Measurements from ENCODE around the gene FBLN1.
"Not testable (repeated sequence)": the region's sequence is repeated elsewhere in the genome, so short reads cannot be mapped to it uniquely, and the experiment has no call there.

FBLN1 gene

GRCh38 chr22:45612940-45613339 is 110.3 kb downstream of the FBLN1 start:
- H3K4me1 Mint-ChIP-seq, result peaks cover 24% of the 10 kb centered on the region
- H3K9me3 Mint-ChIP-seq, result peaks cover 7% of the 10 kb centered on the region
- H3K27me3 Mint-ChIP-seq (ENCODE audit: low read depth), result peaks cover 5% of the 10 kb centered on the region
- H3K36me3 Mint-ChIP-seq (ENCODE audit: low read depth), result no peaks in the 10 kb centered on the region
- peak overlapping the region; percentile 4 to 72 (median 4) for H3K27ac Mint-ChIP-seq
- no peak overlapping the region for H3K4me3 Mint-ChIP-seq
- TF ChIP-seq, protein P1, sequence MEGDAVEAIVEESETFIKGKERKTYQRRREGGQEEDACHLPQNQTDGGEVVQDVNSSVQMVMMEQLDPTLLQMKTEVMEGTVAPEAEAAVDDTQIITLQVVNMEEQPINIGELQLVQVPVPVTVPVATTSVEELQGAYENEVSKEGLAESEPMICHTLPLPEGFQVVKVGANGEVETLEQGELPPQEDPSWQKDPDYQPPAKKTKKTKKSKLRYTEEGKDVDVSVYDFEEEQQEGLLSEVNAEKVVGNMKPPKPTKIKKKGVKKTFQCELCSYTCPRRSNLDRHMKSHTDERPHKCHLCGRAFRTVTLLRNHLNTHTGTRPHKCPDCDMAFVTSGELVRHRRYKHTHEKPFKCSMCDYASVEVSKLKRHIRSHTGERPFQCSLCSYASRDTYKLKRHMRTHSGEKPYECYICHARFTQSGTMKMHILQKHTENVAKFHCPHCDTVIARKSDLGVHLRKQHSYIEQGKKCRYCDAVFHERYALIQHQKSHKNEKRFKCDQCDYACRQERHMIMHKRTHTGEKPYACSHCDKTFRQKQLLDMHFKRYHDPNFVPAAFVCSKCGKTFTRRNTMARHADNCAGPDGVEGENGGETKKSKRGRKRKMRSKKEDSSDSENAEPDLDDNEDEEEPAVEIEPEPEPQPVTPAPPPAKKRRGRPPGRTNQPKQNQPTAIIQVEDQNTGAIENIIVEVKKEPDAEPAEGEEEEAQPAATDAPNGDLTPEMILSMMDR (IDR thresholded peaks at IDR 0.05; ENCODE audit: unreplicated experiment in 3 of 3), result no peak

DNA sequence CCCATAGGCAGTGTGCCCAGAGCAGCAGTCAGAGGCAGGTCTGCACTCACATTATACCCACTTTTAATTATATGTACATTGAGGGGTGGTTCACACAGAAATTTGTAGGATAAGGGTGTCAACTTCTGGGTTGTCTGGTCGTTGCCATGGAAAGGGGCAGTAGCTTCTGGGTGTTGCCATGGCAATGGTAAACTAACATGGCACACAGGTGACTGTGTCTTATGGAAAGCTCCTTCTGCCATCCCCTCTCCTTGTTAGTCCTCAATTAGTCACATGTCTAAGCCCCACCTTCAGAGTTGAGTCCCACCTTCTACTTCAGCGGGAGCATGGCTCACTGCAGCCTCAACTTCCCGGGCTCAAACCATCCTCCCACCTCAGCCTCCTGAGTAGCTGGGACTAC is 112.7 kb downstream of the FBLN1 start:
- Mint-ChIP-seq H3K27me3 (ENCODE audit: low read depth) (peaks cover 5% of the 10 kb centered on the region), H3K27ac (no peak overlapping the region), H3K4me1 (peaks cover 16% of the 10 kb centered on the region), H3K9me3 (peaks cover 12% of the 10 kb centered on the region), H3K4me3 (no peak overlapping the region), H3K36me3 (ENCODE audit: low read depth) (no peaks in the 10 kb centered on the region)
- TF ChIP-seq, protein P1 (IDR thresholded peaks at IDR 0.05; ENCODE audit: unreplicated experiment in 3 of 3), result no peak

DNA sequence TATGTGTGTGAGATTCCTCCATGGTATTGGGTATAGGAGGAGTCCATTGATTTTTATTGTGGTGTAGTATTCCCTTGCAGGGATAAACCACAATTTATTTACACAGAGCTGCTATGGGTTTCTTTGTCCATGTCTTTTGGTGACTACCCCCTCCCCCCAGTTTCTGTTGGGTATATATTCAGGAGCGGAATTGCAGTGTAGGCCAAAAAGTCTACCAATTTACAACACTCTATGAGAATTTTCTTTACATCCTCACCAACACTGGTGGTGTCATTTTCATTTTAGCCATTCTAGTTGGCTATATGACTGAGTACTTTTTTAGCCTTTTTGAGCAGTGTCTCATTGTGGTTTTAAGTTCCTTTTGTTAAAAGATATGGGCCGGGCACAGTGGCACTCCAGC is 113.7 kb downstream of the FBLN1 start:
- Mint-ChIP-seq H3K36me3 (ENCODE audit: low read depth) (no peaks in the 10 kb centered on the region), H3K9me3 (peaks cover 12% of the 10 kb centered on the region), H3K27me3 (ENCODE audit: low read depth) (peaks cover 4% of the 10 kb centered on the region), H3K27ac (no peak overlapping the region), H3K4me1 (peaks cover 10% of the 10 kb centered on the region), H3K4me3 (no peak overlapping the region)
- TF ChIP-seq, protein P1 (IDR thresholded peaks at IDR 0.05; ENCODE audit: unreplicated experiment in 3 of 3), result no peak

GRCh38 chr22:45617948-45618347 is 115.3 kb downstream of the FBLN1 start:
- no peak overlapping the region for H3K27ac Mint-ChIP-seq
- no peaks in the 10 kb centered on the region for H3K27me3 Mint-ChIP-seq (ENCODE audit: low read depth)
- H3K36me3 Mint-ChIP-seq (ENCODE audit: low read depth), result no peaks in the 10 kb centered on the region
- TF ChIP-seq, protein P1 (IDR thresholded peaks at IDR 0.05; ENCODE audit: unreplicated experiment in 3 of 3), result no peak
- H3K4me1 Mint-ChIP-seq, result no peaks in the 10 kb centered on the region
- H3K4me3 Mint-ChIP-seq, result no peak overlapping the region
- peaks cover 12% of the 10 kb centered on the region for H3K9me3 Mint-ChIP-seq

GRCh38 chr22:45620706-45621105 is 118.0 kb downstream of the FBLN1 start:
- no peaks in the 10 kb centered on the region for H3K36me3 Mint-ChIP-seq (ENCODE audit: low read depth)
- no peaks in the 10 kb centered on the region for H3K4me1 Mint-ChIP-seq
- TF ChIP-seq, protein P1 (IDR thresholded peaks at IDR 0.05; ENCODE audit: unreplicated experiment in 3 of 3), result no peak
- H3K27me3 Mint-ChIP-seq (ENCODE audit: low read depth), result peaks cover 12% of the 10 kb centered on the region
- peaks cover 12% of the 10 kb centered on the region for H3K9me3 Mint-ChIP-seq
- H3K4me3 Mint-ChIP-seq, result no peak overlapping the region
- H3K27ac Mint-ChIP-seq, result no peak overlapping the region

- Mint-ChIP-seq H3K9me3 (peaks cover 8% of the 10 kb centered on the region), H3K27me3 (ENCODE audit: low read depth) (peaks cover 12% of the 10 kb centered on the region), H3K4me3 (no peak overlapping the region), H3K36me3 (ENCODE audit: low read depth) (no peaks in the 10 kb centered on the region), H3K4me1 (no peaks in the 10 kb centered on the region), H3K27ac (no peak overlapping the region)
- TF ChIP-seq, protein P1 (IDR thresholded peaks at IDR 0.05; ENCODE audit: unreplicated experiment in 3 of 3), result no peak
Observed at GRCh38 chr22:45621836-45622600, 119.3 kb downstream of the FBLN1 start.

DNA sequence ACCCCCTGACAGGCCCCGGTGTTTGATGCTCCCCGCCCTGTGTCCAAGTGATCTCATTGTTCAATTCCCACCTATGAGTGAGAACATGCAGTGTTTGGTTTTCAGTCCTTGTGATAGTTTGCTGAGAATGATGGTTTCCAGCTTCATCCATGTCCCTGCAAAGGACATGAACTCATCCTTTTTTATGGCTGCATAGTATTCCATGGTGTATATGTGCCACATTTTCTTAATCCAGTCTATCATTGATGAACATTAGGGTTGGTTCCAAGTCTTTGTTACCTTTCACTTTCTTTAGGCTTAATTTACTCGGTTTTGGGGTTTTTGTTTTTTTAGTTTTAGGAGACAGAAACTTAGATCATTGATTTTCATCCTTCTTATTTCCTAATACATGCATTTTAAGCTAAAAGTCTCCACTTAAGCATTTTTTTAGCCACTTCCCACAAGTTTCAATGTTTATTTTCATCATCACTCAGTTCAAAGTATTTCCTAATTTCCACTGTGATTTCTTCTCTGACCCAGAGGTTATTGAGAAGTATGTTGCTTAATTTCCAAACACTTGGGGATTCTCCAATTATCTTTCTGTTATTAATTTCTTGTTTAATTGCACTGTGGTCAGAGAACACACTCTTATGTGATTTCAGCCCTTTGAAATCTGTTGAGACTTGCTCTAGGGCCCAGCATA is 120.9 kb downstream of the FBLN1 start:
- H3K4me1 Mint-ChIP-seq; H3K36me3 Mint-ChIP-seq (ENCODE audit: low read depth); H3K9me3 Mint-ChIP-seq; H3K27ac Mint-ChIP-seq; H3K4me3 Mint-ChIP-seq: not testable (repeated sequence)
- H3K27me3 Mint-ChIP-seq (ENCODE audit: low read depth), result peaks cover 12% of the 10 kb centered on the region

Data from nephron (organoid).